Measurements from ENCODE around the gene NRGN.

Gene NRGN

DNA sequence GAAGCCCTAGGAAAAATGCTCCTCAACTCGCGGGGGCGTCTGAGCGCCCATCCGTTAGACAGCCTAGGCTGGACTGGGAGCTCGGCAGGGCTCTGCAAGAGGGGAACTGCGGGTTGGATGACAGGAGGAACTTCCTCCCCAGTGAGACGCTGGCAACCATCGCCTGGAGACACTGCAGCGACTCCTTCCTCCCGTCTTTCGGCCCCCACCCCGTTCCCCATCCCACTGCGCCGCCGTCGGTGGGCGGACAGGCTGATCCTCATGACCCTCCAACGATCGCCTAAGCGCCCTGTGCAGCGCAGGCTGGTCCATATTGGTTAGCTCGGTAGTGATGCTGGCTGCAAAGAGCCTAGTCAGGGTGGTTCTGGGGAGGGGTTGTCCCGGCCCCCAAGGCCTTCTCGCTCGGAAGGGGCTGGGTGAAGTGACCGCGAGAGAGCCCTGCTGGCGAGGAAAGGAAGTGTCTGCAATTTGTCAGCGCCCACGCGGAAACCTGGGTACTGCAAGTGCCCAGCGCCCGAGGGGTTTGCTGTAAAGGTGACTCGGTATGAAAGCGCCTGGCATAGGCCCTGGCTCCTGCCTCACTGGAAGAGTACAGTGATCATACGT is 638 bp downstream of the NRGN start:
- peak in 1 of 2 donors; percentile 22 for DNase-seq (ENCODE audit: low read depth in 2 of 2)

GRCh38 chr11:124742555-124742954 is 2.8 kb downstream of the NRGN start:
- DNase-seq (ENCODE audit: low read depth in 2 of 2) = no peak

DNA sequence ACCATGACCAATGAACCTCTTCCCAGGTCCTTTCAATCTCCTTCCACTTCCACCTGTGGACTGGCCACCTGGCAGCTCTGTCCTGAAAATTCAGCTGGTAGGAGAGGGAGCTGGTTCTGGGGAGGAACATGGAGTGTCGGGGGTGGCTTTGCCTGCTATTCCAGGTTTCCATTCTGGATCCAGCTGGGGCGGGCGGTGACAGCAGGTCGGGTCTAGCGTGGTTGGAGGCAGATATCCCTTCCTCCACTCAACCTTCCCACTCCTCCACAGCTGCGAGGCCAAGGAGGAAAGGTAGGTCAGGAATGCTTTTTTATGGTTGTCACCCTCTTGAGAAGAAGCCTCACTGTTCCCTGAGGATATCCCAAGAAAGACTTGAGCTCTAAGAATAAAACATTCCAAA is 3.3 kb downstream of the NRGN start:
- no peak for DNase-seq (ENCODE audit: low read depth in 2 of 2)

- DNase-seq (ENCODE audit: low read depth in 2 of 2) = no peak
These were observed 5.6 kb downstream of the NRGN start for GRCh38 chr11:124745270-124745834.

DNA sequence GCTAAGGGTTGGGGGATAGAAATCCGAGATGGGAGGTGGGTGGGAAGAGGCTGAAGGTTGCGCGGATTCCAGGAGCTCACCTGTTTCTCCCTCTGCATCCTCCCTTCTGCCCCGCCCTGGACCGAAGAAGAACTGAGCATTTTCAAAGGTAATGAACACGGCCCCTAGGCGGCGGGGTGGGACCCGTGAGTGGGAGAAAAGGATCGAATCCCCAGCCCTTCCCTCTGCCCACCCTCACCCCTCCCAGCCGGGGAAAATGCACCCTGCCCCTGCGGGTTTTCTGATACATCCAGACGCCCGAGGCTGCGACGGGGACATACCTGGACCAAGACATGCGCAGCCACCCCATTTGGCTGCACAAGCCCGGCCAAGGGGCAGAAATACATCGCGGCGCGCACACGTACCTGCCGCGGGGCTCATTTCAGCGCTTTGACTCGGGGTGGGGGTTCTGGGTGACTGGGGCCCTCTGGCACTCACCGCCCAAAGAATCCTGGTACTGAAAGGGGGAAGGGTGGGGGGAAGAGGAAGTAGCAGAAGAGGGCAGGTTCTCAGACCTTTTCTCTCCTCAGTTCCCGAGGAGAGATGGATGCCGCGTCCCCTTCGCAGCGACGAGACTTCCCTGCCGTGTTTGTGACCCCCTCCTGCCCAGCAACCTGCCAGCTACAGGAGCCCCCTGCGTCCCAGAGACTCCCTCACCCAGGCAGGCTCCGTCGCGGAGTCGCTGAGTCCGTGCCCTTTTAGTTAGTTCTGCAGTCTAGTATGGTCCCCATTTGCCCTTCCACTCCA is 6.3 kb downstream of the NRGN start:
- no peak for DNase-seq (ENCODE audit: low read depth in 2 of 2)

GRCh38 chr11:124746621-124747243 is 7.0 kb downstream of the NRGN start:
- DNase-seq (ENCODE audit: low read depth in 2 of 2) = peak; percentile 54 to 57

DNA sequence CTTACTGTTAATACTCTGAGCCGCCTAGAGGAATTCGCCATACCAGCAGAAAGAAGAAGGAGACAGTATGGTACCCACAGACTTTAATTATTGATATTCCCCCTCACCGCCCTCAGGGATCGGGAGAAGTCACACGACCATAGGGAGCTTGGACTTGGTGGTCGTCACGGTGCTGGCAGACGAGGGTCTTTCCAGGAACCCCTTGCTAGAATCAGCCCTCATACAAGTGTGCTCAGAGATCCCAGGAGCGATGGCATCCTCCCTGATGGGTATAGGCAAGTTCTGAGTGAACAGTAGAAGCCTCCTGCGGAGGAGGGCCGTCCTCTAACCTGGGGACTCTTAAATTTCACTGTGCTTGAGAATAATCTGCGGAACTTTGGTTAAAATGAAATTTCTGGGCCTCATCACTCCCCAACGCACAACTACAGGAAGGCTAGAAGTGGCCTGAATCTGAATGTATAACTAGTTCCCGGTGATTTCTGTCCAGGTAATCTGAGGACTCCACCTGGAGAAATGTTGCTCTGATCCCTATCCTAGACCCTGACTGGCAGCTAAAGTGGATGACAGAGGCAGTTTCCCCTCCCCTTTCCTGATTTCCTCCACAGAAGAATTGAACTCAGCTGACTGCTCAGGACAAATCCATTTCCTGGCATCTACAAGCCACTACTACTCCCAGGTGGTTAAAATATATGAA is 7.8 kb downstream of the NRGN start:
- no peak for DNase-seq (ENCODE audit: low read depth in 2 of 2)

DNA sequence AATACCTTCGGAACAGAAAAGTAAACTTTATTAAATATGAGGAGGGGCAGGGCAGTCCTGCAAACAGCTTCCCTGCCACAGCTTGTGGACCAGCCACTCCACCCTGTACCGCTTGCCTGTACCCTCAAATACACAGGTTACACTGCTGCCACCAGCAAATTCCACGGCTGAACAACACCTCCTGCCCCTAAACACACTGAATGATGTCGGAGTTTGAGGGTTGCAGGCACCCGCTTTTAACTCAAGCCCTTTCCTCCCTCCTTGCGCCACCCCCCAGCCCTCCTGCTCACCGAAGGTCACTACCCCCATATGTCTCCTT is 8.3 kb downstream of the NRGN start:
- no peak for DNase-seq (ENCODE audit: low read depth in 2 of 2)

- DNase-seq (ENCODE audit: low read depth in 2 of 2) = no peak
These were observed 9.0 kb downstream of the NRGN start for GRCh38 chr11:124748481-124749343.

DNA sequence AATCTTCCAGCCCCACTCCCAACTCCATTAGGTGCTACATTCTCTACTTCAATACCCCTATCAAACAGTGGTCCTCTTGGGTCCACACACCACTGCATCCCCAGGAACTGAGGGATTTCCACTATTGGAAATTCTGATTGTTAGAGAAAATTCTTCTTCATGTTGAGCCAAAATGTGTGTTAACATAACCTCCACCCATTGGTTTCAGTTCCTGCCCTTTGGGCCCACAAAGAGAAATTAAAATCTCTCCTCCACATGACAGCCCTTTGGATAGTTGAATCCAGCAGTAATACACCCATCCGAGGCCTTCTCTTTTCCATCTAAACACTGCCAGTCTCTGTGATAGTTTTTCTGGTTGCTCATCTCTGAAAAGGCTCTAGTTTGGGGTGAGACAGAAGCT is 10.2 kb downstream of the NRGN start:
- no peak for DNase-seq (ENCODE audit: low read depth in 2 of 2)

DNA sequence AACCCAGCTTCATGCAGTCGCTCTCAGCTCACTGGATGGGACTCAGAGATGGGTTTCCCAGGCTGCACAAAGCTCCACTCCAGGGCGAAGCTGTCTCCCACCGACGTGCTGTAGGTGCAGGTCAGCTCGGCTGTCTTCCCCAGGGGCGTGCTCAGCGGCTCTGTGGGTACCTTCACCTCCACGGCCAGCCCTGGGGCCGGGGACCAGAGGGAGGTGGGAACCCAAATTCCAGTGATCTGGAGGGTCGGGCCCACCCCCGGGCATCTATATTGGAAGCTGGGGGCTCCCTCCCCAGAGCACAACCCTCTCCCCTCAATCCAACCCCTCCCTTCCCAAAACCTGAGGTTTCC is 11.6 kb downstream of the NRGN start:
- no peak for DNase-seq (ENCODE audit: low read depth in 2 of 2)

- no peak for DNase-seq (ENCODE audit: low read depth in 2 of 2)
These were observed 12.2 kb downstream of the NRGN start, which contains the start of gene VSIG2 for GRCh38 chr11:124751741-124752470. TSS of gene VSIG2 (minus strand) at chr11:124752255. CDS start at chr11:124752137, 118 bp downstream.

- DNase-seq (ENCODE audit: low read depth in 2 of 2) = no peak
These were observed 12.8 kb downstream of the NRGN start for GRCh38 chr11:124752471-124753102.

GRCh38 chr11:124753205-124753604 is 13.5 kb downstream of the NRGN start:
- DNase-seq (ENCODE audit: low read depth in 2 of 2) = no peak

DNA sequence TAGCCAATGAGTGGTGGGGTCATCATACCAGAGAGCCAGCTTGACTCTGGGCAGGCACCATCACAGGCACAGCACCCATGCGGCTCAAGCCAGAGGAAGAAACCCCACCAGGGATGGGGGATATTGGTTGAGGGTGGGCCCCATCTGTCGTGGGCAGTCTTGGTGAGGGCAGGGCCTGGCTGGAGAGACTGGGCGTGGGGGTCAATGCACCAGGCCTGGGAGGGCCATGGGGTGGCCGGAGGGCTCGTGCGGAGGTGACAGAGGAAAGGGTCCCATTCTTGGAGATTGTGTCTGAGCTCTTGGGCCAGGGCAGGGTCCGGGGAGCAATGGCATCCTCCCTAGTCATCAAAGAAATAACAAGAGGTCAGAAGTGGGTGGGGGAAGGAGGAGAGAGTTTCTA is 13.9 kb downstream of the NRGN start:
- DNase-seq (ENCODE audit: low read depth in 2 of 2) = no peak

DNA sequence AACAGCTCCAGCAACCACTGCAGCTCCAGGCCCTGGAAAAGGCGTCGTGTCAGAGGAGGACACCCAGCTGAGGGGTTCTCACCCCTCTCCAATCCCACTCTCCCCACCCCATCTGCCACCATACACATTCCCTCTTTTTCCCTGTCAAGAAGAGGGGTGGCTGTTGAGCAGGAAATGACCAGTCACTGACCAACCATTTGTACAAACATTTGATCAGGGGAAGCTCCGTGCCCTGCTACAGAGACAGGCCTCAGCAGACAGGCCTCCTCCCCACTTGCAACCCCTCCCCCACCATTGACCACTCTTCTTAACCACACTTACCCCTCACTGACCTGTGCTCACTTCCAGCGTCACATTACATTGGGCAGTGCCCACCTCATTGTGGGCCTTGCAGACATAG is 14.6 kb downstream of the NRGN start:
- DNase-seq (ENCODE audit: low read depth in 2 of 2) = no peak

DNA sequence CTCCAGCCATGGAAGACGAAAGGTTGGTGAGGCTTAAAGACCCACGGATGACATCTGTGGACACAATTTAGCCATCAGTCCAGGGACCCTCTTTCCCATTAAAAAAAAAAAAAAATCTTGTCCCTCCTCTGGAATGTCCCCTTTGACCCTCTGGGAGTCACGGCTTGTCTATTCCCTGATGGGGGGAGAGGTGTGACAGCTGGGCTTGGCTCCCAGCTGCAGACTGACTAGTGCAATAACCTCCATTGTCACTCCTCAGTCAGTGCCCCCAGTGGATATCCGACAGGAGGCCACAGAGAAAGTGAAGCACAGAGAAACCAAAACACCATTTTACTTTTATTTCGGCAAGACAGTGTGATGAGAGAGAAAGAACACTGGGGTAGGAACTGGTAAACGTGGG is 15.0 kb downstream of the NRGN start:
- DNase-seq (ENCODE audit: low read depth in 2 of 2) = no peak

- no peak for DNase-seq (ENCODE audit: low read depth in 2 of 2)
These were observed 16.5 kb downstream of the NRGN start for GRCh38 chr11:124756033-124756752.

DNA sequence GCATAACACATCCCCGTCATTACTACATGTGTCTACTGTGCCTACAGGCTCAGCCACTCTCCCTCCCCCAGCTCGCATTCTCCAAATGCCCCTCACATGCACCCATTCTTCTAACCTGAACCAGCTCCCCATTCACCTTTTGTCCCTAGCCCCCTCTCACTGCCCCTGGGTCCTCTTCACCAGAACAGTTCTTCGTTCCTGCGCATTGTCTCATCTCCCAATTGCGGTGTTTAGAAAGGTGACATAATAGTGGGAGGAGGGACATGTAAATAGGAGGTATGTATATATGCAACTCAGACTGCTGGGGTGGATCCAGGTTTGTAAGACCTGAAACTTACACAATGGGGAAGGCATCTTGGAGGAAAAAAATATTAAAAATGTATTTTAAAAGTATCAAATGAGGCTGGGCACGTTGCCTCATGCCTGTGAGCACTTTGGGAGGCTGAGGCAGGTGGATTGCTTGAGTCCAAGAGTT is 17.0 kb downstream of the NRGN start:
- no peak for DNase-seq (ENCODE audit: low read depth in 2 of 2)

Measured in stimulated activated CD8-positive, alpha-beta memory T cell treated with anti-CD3 and anti-CD28 coated beads, Interleukin-15, amount 100 ng/mL, for 4 hours (primary cell).